GM12873 (cell line): ENCODE measurements around the gene ZNF219.

Experiments
- CTCF ChIP-seq: IDR thresholded peaks from 2 replicates; pipeline ENCODE4 v1.5.1; 2012; ENCODE audit warnings: low read depth, mild to moderate bottlenecking, moderate library complexity, low read length, control low read depth; ENCODE audit not compliant: insufficient read depth; ENCODE audit errors: missing control alignments

Gene ZNF219

GRCh38 chr14:21086908-21087293 lies 11.6 kb downstream of the ZNF219 start:
- no peak for TF ChIP-seq CTCF

GRCh38 chr14:21084998-21085853 lies 13.2 kb downstream of the ZNF219 start:
- no peak for TF ChIP-seq CTCF

GRCh38 chr14:21084396-21084795 lies 14.1 kb downstream of the ZNF219 start:
- no peak for TF ChIP-seq CTCF

- no peak for TF ChIP-seq CTCF
Observed at GRCh38 chr14:21083565-21084325, 14.7 kb downstream of the ZNF219 start.

GRCh38 chr14:21081521-21082142 lies 16.8 kb downstream of the ZNF219 start:
- TF ChIP-seq CTCF, result no peak

- no peak for TF ChIP-seq CTCF
Observed at GRCh38 chr14:21078726-21079125, 19.7 kb downstream of the ZNF219 start.

- TF ChIP-seq CTCF, result no peak
Observed at GRCh38 chr14:21078287-21078686, 20.2 kb downstream of the ZNF219 start.
